Mesendoderm (in vitro differentiated cells): Measurements from ENCODE around the gene MTLN.
"Not testable (repeated sequence)": the region's sequence is repeated elsewhere in the genome, so short reads cannot be mapped to it uniquely, and the experiment has no call there.

Experiments used
- DNase-seq: peaks from one replicate; pipeline ENCODE4 v3.0.0; 2013
- H2AK5ac ChIP-seq: 2 replicates; pipeline ENCODE4 v1.6.1; 2013; ENCODE audit warnings: low read length, inconsistent platforms
- H2BK120ac ChIP-seq: 2 replicates; pipeline ENCODE4 v1.6.1; 2013; ENCODE audit warnings: low read depth, mild to moderate bottlenecking, low read length, moderate library complexity, mixed read lengths
- H2BK15ac ChIP-seq: replicated peaks from 2 replicates; pipeline ENCODE4 v1.6.1; 2013; ENCODE audit warnings: low read depth, mild to moderate bottlenecking, moderate library complexity
- H2BK5ac ChIP-seq: 2 replicates; pipeline ENCODE4 v1.6.1; 2013; ENCODE audit warnings: low read length, inconsistent platforms
- H3K18ac ChIP-seq: 2 replicates; pipeline ENCODE4 v1.6.1; 2013; ENCODE audit warnings: mild to moderate bottlenecking, low read length, mixed read lengths
- H3K23ac ChIP-seq: one replicate; pipeline ENCODE4 v1.6.1; 2013; ENCODE audit warnings: low read length
- H3K27ac ChIP-seq: 2 replicates; pipeline ENCODE4 v1.5.1; 2013; ENCODE audit warnings: low read depth, mild to moderate bottlenecking, inconsistent platforms, low read length, moderate library complexity
- H3K27me3 ChIP-seq: 2 replicates; pipeline ENCODE4 v1.6.1; 2013; ENCODE audit warnings: low read length, control low read depth, mild to moderate bottlenecking, inconsistent platforms; ENCODE audit not compliant: insufficient read depth, poor library complexity
- H3K36me3 ChIP-seq: 2 replicates; pipeline ENCODE4 v1.6.1; 2013; ENCODE audit warnings: low read length, inconsistent platforms; ENCODE audit not compliant: control insufficient read depth, insufficient read depth
- H3K4ac ChIP-seq: one replicate; pipeline ENCODE4 v1.6.1; 2013; ENCODE audit warnings: low read depth, mild to moderate bottlenecking, low read length, moderate library complexity
- H3K4me1 ChIP-seq: 2 replicates; pipeline ENCODE4 v1.6.1; 2013; ENCODE audit warnings: low read depth, low read length, inconsistent platforms; ENCODE audit not compliant: control insufficient read depth
- H3K4me2 ChIP-seq: 2 replicates; pipeline ENCODE4 v1.6.1; 2013; ENCODE audit warnings: low read length
- H3K4me3 ChIP-seq: 2 replicates; pipeline ENCODE4 v1.5.1; 2013; ENCODE audit warnings: mild to moderate bottlenecking, low read length
- H3K56ac ChIP-seq: one replicate; pipeline ENCODE4 v1.6.1; 2013; ENCODE audit warnings: low read length
- H3K79me1 ChIP-seq: 2 replicates; pipeline ENCODE4 v1.6.1; 2013; ENCODE audit warnings: low read length, inconsistent platforms
- H3K79me2 ChIP-seq: 2 replicates; pipeline ENCODE4 v1.6.1; 2013; ENCODE audit warnings: mild to moderate bottlenecking, low read length; ENCODE audit not compliant: control insufficient read depth, insufficient read depth
- H3K9ac ChIP-seq: 2 replicates; pipeline ENCODE4 v1.6.1; 2013; ENCODE audit warnings: low read length, inconsistent platforms
- H4K5ac ChIP-seq: one replicate; pipeline ENCODE4 v1.6.1; 2013; ENCODE audit warnings: low read length
- H4K8ac ChIP-seq: one replicate; pipeline ENCODE4 v1.6.1; 2013; ENCODE audit warnings: low read depth, mild to moderate bottlenecking, control low read depth, low read length, moderate library complexity
- WGBS: extraction: QIAGEN DNeasy Blood & Tissue Kit; methylation state at CpG from one replicate; pipeline ENCODE4 v1.1.7; 2013; ENCODE audit warnings: low lambda C conversion rate, missing lambda C conversion rate; ENCODE audit not compliant: insufficient coverage; ENCODE audit errors: extremely low coverage; 5-methylcytosine and 5-hydroxymethylcytosine counted together

Gene MTLN

DNA sequence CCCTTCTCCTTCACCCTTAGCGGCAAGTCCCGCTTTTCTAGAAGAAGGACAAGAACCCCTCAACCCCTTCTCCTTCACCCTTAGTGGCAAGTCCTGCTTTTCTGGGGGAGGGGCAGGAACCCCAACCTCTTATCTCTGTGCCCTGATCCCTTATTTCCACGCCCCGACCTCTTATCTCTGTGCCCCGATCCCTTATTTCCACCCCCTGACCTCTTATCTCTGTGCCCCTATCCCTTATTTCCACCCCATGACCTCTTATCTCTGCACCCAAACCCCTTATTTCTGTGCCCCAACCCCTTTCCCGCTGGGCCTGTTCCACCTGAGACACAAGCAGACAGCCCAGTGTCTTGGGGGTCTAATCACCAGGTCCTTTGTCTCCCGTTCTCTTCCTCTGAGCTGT lies 6.5 kb upstream of the MTLN start:
- H2BK15ac ChIP-seq, H2BK120ac ChIP-seq, H3K18ac ChIP-seq, H3K56ac ChIP-seq, H3K27me3 ChIP-seq, H3K27ac ChIP-seq, H2BK5ac ChIP-seq, H3K4me1 ChIP-seq, H3K36me3 ChIP-seq, H3K4me2 ChIP-seq, DNase-seq, H3K23ac ChIP-seq, H3K4me3 ChIP-seq, H3K9ac ChIP-seq, H3K4ac ChIP-seq, H3K79me1 ChIP-seq, H3K79me2 ChIP-seq, H4K8ac ChIP-seq, H2AK5ac ChIP-seq, H4K5ac ChIP-seq: not testable (repeated sequence)
- WGBS, result no CpG with 5 or more reads among the region's 7 CpGs

DNA sequence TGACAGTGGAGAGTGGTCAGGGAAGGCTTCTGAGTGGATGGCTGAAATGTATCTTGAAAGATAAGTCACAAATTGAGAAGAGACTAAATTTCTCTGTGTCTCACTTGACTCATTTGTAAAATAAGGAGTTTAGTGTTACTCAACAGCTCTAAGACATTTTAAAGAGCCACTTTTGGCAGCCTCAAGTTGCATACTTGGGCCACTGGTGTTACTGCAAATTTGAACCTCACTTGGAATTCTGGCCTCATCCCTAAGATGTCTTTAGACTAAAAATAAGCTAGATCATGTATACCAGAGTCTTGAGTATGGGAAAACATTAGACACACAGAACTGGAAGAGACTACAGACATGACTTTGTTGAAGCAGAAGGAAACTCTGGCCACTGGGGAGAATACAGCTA lies 4.5 kb upstream of the MTLN start:
- no peak overlapping the region for H2BK15ac ChIP-seq
- no peak overlapping the region for H3K4me2 ChIP-seq
- H4K8ac ChIP-seq, result no peak overlapping the region
- H3K27me3 ChIP-seq, result no peaks in the 10 kb centered on the region
- no peak overlapping the region for H3K27ac ChIP-seq
- H2AK5ac ChIP-seq, result no peak overlapping the region
- no peak overlapping the region for H3K4me3 ChIP-seq
- H3K9ac ChIP-seq, result no peak overlapping the region
- no peak overlapping the region for H3K23ac ChIP-seq
- H3K56ac ChIP-seq, result no peak overlapping the region
- H3K79me1 ChIP-seq, result no peaks in the 10 kb centered on the region
- H2BK5ac ChIP-seq, result no peak overlapping the region
- H3K18ac ChIP-seq, result no peak overlapping the region
- no peak for DNase-seq
- H2BK120ac ChIP-seq, result no peak overlapping the region
- no peak overlapping the region for H3K4ac ChIP-seq
- no peaks in the 10 kb centered on the region for H3K79me2 ChIP-seq
- no peak overlapping the region for H4K5ac ChIP-seq
- no peaks in the 10 kb centered on the region for H3K4me1 ChIP-seq
- H3K36me3 ChIP-seq, result no peaks in the 10 kb centered on the region

DNA sequence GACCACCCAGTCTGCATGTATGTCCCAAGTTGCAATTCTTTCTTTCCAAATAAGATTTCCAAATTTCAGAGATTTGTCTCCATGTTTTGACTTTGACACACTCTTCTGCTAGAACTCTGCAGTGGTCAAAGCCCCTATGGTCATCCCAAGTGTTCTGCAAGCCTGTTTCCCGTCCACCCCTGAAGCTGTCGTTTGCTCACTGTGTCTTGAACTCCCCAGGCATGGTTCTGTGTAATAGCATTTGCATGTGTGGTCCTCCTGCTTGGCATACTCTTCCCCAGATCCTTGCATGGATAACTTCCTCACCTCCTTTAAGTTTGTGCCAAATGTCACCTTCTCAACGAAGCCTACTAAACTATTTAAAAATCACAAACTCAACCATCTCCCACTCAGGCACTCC lies 3.9 kb upstream of the MTLN start:
- no peak overlapping the region for H3K4ac ChIP-seq
- H4K8ac ChIP-seq, result no peak overlapping the region
- WGBS, result 100% methylated on average over 1 of the region's 3 CpGs
- DNase-seq, result no peak
- H2BK5ac ChIP-seq, result no peak overlapping the region
- H3K9ac ChIP-seq, result no peak overlapping the region
- no peaks in the 10 kb centered on the region for H3K79me2 ChIP-seq
- no peaks in the 10 kb centered on the region for H3K27me3 ChIP-seq
- no peak overlapping the region for H3K4me3 ChIP-seq
- no peak overlapping the region for H4K5ac ChIP-seq
- H3K79me1 ChIP-seq, result no peaks in the 10 kb centered on the region
- no peak overlapping the region for H3K56ac ChIP-seq
- H2BK15ac ChIP-seq, result no peak overlapping the region
- no peaks in the 10 kb centered on the region for H3K36me3 ChIP-seq
- no peak overlapping the region for H3K27ac ChIP-seq
- H2BK120ac ChIP-seq, result no peak overlapping the region
- H3K18ac ChIP-seq, result no peak overlapping the region
- H3K4me1 ChIP-seq, result no peaks in the 10 kb centered on the region
- H3K23ac ChIP-seq, result no peak overlapping the region
- H2AK5ac ChIP-seq, result no peak overlapping the region
- H3K4me2 ChIP-seq, result no peak overlapping the region

DNA sequence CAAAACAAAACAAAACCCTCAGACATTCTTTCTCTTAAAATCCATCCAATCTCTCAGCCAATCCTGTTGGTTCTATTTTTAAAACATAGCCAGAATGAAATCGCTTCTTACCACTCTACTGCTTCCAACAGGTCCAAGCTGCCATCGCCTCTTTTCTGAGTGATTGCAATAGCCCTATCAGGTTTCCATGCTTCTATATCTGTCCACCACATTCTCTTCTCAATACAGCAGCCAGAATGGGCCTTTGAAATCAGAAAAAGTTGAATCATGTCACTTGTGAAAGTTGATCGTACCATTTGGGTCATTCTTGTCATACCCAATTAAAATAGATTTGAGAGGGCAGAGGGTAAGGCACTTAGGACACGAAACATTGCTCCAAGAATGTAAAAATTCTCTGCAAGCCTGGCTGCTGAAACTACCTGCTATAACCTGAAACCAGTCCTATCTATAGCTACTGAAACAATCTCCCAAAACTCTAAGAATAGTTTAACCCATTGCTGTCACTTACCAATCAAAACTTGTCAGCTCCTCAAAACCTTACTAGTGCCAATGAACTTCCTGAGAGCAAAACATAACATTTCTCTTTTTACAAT lies 3.3 kb upstream of the MTLN start:
- Histone ChIP-seq H2BK120ac (no peak overlapping the region), H3K23ac (no peak overlapping the region), H2AK5ac (no peak overlapping the region), H3K36me3 (no peaks in the 10 kb centered on the region), H3K56ac (no peak overlapping the region), H3K18ac (no peak overlapping the region), H3K4ac (no peak overlapping the region), H3K4me1 (no peaks in the 10 kb centered on the region), H3K9ac (no peak overlapping the region), H3K79me1 (no peaks in the 10 kb centered on the region), H2BK15ac (no peak overlapping the region), H4K5ac (no peak overlapping the region), H3K27ac (no peak overlapping the region), H3K79me2 (no peaks in the 10 kb centered on the region), H3K27me3 (no peaks in the 10 kb centered on the region), H2BK5ac (no peak overlapping the region), H4K8ac (no peak overlapping the region), H3K4me2 (no peak overlapping the region), H3K4me3 (no peak overlapping the region)
- WGBS, result no CpG with 5 or more reads among the region's 4 CpGs
- DNase-seq, result no peak

DNA sequence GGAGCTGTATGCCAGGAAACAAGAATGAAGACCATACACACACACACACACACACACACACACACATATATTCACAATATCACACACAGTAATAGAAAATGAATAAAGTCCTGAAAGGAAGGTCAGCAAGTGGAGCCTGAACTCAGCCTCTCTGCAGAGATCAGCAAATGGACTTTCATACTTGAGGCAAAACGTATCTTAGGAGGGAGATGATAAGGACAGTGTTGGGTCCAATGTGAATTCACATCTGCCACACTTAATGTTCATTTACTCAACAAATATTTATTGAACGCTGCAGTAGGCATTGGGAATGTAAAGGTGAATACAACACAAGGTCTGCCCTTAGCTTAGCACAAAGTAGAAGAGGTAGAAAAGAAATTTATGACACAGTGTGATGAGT lies 2.7 kb upstream of the MTLN start:
- H2AK5ac ChIP-seq, result no peak overlapping the region

DNA sequence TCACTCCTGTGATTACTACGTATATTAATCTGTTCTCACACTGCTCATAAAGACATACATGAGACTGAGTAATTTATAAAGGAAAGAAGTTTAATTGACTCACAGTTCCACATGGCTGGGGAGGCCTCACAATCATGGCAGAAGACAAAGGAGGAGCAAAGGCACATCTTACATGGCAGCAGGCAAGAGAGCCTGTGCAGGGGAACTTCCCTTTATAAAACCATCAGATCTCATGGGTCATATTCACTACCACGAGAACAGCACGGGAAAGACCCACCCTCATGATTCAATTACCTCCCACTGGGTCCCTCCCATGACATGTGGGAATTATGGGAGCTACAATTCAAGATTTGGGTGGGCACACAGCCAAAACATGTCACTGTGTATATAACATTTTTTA lies 1.2 kb upstream of the MTLN start:
- H3K18ac ChIP-seq, H3K23ac ChIP-seq, H3K9ac ChIP-seq, H3K27me3 ChIP-seq, H3K79me1 ChIP-seq, DNase-seq, H2AK5ac ChIP-seq, H3K36me3 ChIP-seq, H4K8ac ChIP-seq, H2BK120ac ChIP-seq, H4K5ac ChIP-seq, H3K4me1 ChIP-seq, H3K27ac ChIP-seq, H3K79me2 ChIP-seq, H3K4me2 ChIP-seq, H2BK15ac ChIP-seq, H3K4me3 ChIP-seq, H3K56ac ChIP-seq, H3K4ac ChIP-seq, H2BK5ac ChIP-seq: not testable (repeated sequence)
- no CpG with 5 or more reads among the region's 3 CpGs for WGBS

More for the DNA sequence above, 2.7 kb upstream of the MTLN start:
- H2BK15ac ChIP-seq, result no peak overlapping the region
- no peaks in the 10 kb centered on the region for H3K27me3 ChIP-seq
- no peak overlapping the region for H3K27ac ChIP-seq
- no CpG with 5 or more reads among the region's 2 CpGs for WGBS
- H2BK120ac ChIP-seq, result no peak overlapping the region
- no peak overlapping the region for H3K23ac ChIP-seq
- H3K9ac ChIP-seq, result no peak overlapping the region
- no peak overlapping the region for H3K4me3 ChIP-seq
- no peak overlapping the region for H3K56ac ChIP-seq
- H3K79me1 ChIP-seq, result no peaks in the 10 kb centered on the region
- H4K5ac ChIP-seq, result no peak overlapping the region
- no peaks in the 10 kb centered on the region for H3K4me1 ChIP-seq
- H3K4ac ChIP-seq, result no peak overlapping the region
- no peak overlapping the region for H3K4me2 ChIP-seq
- no peaks in the 10 kb centered on the region for H3K36me3 ChIP-seq
- no peak overlapping the region for H4K8ac ChIP-seq
- no peak for DNase-seq
- no peak overlapping the region for H2BK5ac ChIP-seq
- H3K18ac ChIP-seq, result no peak overlapping the region
- no peaks in the 10 kb centered on the region for H3K79me2 ChIP-seq
